Uterus (tissue), 2 donors: Measurements from ENCODE around the gene C10orf95.

Experiments
- POLR2A ChIP-seq, 2 donors: fragments of 450-650 bp; IDR thresholded peaks; one replicate each; pipeline ENCODE4 v1.6.1; 2016; ENCODE audit warnings: antibody characterized with exemption in 2 of 2, mild to moderate bottlenecking in 1 of 2, moderate library complexity in 1 of 2
- TF ChIP-seq, protein P1 (sequence below), 4 experiments: fragments of 200-600 bp in 2 of 4; fragments of 450-650 bp in 2 of 4; sonication (generic) in 2 of 4; IDR thresholded peaks; one replicate each; pipeline ENCODE4 v1.5.1; 2016 to 2019; ENCODE audit warnings: antibody characterized with exemption in 4 of 4, mild to moderate bottlenecking in 2 of 4, moderate library complexity in 1 of 4

DNA sequence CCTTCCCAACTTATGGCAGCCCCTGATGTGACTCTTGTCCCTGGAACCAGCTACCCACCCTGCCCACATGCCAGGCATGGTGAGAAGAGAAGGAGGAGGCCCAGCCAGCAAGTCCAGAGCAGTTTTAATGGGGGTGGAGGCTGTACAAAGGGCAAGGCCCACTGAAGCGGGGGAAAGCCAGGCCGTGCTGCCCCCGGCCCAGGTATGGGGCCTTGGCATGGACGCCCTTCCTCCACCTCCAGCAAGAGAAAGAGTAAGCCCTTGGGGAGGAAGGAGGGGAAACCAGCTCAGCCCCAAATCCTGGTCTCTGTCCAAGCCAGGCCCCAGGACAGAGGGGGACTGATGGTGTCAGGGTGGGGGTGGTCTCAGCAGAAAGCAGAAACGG lies 48.8 kb downstream of the C10orf95 start:
- TF ChIP-seq, protein P1, sequence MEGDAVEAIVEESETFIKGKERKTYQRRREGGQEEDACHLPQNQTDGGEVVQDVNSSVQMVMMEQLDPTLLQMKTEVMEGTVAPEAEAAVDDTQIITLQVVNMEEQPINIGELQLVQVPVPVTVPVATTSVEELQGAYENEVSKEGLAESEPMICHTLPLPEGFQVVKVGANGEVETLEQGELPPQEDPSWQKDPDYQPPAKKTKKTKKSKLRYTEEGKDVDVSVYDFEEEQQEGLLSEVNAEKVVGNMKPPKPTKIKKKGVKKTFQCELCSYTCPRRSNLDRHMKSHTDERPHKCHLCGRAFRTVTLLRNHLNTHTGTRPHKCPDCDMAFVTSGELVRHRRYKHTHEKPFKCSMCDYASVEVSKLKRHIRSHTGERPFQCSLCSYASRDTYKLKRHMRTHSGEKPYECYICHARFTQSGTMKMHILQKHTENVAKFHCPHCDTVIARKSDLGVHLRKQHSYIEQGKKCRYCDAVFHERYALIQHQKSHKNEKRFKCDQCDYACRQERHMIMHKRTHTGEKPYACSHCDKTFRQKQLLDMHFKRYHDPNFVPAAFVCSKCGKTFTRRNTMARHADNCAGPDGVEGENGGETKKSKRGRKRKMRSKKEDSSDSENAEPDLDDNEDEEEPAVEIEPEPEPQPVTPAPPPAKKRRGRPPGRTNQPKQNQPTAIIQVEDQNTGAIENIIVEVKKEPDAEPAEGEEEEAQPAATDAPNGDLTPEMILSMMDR (IDR thresholded peaks at IDR 0.05) = no peak
- TF ChIP-seq POLR2A (IDR thresholded peaks at IDR 0.05) = no peak
